GM21447 (cell line): ENCODE results near the gene ADPRS.

Experiments used
- ATAC-seq: cut with Tn5 transposase; IDR thresholded peaks from one replicate; pipeline ENCODE4 v1.9.1; 2021; ENCODE audit not compliant: unreplicated experiment

The ADPRS gene

GRCh38 chr1:36128905-36129206 is 40.2 kb downstream of the ADPRS start:
- ATAC-seq = no peak

- ATAC-seq = no peak
Observed at GRCh38 chr1:36132029-36132428, 43.3 kb downstream of the ADPRS start.

GRCh38 chr1:36133484-36133883 is 44.8 kb downstream of the ADPRS start:
- ATAC-seq = no peak

GRCh38 chr1:36134031-36134430 is 45.3 kb downstream of the ADPRS start:
- no peak for ATAC-seq

- no peak for ATAC-seq
Observed at GRCh38 chr1:36134505-36135329, 46.0 kb downstream of the ADPRS start.

GRCh38 chr1:36135330-36135667 is 46.6 kb downstream of the ADPRS start:
- no peak for ATAC-seq

GRCh38 chr1:36135796-36136195 is 47.1 kb downstream of the ADPRS start:
- ATAC-seq = no peak

- no peak for ATAC-seq
Observed at GRCh38 chr1:36136535-36136934, 47.8 kb downstream of the ADPRS start.

- no peak for ATAC-seq
Observed at GRCh38 chr1:36137226-36137625, 48.5 kb downstream of the ADPRS start.

- no peak for ATAC-seq
Observed at GRCh38 chr1:36137776-36138175, 49.1 kb downstream of the ADPRS start.

- no peak for ATAC-seq
Observed at GRCh38 chr1:36139521-36139920, 50.8 kb downstream of the ADPRS start.

- no peak for ATAC-seq
Observed at GRCh38 chr1:36142121-36142520, 53.4 kb downstream of the ADPRS start.

GRCh38 chr1:36143424-36143823 is 54.7 kb downstream of the ADPRS start:
- ATAC-seq = no peak
